Stimulated activated CD8-positive, alpha-beta memory T cell treated with anti-CD3 and anti-CD28 coated beads, Interleukin-4, amount 100 ng/mL, for 24 hours (primary cell): ENCODE measurements around the gene ADGB.
"Not testable (repeated sequence)": the region's sequence is repeated elsewhere in the genome, so short reads cannot be mapped to it uniquely, and the experiment has no call there.

ENCODE experiments used
- DNase-seq: peaks from one replicate; pipeline ENCODE4 v3.0.0-alpha.2; 2020; ENCODE audit warnings: low read depth

Gene ADGB

DNA sequence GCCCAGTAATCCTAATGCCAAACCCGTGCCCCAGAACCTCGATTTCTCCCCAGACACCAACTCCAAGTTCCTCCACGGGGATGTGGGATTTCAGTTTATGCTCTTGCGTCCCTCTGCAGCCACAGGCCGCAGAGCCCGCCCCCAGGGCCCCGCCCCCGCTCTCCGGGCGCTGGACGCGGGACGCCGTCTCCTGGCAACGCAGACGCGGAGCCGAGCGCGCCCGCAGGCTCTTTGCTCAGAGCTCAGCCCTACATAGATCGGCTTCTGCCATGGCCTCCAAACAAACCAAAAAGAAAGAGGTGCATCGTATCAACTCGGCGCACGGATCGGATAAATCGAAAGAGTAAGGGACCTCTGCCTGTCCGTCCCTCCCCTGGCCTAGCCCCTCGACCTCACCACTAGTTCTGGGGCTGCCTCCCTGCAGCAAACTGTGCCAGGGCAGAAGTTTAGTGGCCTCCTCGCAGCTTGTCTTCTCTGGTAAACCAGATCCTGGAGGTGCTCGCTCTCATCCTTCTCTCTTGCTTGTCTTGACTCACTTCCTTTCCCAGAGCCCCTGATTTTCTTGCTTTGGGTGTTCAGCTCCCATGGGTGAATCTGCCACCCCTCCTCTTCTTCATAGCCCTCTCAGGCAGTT lies at the start of gene ADGB:
Gene ADGB, plus strand, starts transcription at position 201 of the 634 bp plus-strand sequence. Its CDS starts 69 bp downstream, at position 270.
- DNase-seq, result no peak

DNA sequence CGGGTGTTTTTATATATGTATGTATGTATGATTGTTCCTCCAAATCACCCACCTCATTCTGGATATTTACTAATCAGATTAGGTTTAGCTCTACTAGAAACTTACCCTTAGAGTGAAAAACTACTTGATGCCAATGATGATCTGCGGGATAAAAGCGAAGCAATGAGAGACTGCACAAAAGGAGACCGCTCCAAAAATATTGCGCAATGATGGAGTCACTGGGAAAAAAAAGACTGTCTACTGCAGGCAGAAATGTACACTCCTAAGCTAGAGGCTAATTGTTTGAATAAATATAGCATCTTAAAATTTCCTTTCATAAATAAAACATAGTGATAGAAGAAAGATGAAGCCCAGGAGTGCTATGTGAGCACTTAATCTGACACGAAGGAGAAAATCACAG lies 47.9 kb upstream of the ADGB start:
- no peak for DNase-seq

DNA sequence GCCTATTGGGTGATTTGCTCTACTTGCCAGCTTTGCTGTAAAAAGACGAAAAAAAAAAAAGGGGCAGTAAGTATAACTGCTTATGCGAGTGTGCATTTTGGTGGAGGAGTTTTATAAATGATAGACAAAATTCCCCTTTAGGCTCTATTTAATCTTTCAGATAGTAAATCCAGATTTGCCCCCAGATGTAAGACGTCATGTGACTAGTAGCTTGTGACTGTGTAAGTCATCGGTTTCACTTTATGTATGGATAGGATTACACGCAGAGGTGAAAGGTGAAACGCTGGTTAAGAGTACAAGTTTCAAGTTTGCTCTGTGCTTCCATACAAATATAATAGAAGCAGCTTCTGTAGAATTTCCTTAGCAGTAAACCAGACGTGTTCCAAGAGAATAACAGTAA lies 47.2 kb upstream of the ADGB start:
- DNase-seq, result no peak

DNA sequence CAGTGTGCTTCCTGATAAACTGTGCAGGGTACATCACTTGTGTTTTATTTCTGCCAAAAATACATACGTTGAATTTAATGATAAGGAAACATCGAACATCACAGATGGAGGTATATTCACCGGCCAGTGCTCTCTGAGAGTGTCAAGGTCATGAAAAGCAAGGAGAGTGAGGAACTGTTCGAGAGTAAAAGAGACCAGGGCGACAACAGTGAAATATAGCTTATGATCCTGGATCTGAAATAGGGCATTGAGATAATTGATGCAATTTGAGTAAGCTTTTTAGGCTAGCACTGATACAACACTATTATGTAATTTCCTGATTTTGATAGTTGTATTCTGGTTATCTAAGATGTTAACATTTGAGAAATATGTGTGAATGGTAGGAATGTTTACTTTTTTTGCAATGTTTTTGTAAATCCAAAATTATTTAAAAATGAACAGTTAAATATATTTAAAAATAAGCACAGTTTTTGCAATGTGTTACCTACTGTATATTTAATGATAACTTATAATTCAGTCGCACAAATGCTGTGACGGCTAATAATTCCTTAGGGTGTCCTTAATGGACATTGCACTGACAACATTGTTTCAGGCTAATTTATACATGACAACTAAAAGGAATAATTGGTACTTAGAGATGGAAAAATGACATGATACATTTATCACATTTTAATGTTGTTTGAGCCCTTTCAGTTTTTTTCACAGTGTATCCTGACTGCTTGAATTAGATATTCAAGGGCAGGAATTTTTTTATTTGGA lies 45.2 kb upstream of the ADGB start:
- no peak for DNase-seq

DNA sequence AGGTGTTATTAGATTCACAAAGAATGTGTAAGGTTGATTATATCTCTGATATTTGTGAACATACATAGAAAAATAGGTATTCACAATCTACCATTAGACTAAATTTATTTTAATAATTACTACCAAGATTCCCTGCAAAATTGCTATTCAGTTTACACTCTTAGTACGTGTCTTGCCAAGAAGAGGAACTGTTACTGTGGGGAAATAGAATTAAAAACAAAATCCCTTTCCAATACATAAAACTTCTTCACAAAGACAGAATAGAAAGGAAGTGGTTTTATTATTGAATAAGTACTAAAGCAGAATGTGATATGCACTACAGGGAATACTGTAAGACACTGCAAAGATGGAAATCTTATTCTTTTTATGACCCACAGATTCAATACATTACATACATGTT lies 38.2 kb upstream of the ADGB start:
- no peak for DNase-seq

DNA sequence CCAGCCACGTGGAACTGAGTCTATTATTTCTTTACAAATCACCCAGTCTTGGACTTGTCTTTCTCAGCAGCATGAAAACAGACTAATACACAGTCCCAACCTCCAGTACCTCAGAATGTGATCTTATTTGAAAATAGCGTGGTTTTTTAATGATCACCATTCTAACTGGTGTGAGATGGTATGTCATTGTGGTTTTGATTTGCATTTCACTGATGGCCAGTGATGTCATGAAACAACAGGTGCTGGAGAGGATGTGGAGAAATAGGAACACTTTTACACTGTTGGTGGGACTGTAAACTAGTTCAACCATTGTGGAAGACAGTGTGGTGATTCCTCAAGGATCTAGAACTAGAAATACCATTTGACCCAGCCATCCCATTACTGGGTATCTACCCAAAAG lies 32.1 kb upstream of the ADGB start:
- not testable (repeated sequence) for DNase-seq

DNA sequence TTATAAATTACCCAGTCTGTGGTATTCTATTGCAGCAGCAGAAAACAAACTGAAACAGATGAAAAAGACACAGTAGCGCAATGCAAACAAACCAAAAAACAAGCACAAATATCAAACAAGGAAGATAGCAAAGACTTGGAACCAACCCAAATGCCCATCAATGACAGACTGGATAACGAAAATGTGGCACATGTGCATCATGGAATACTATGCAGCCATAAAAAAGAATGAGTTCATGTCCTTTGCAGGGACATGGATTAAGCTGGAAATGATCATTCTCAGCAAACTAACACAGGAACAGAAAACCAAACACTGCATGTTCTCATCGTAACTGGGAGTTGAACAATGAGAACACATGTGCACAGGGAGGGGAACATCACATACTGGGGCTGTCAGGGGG lies 30.2 kb upstream of the ADGB start:
- not testable (repeated sequence) for DNase-seq

DNA sequence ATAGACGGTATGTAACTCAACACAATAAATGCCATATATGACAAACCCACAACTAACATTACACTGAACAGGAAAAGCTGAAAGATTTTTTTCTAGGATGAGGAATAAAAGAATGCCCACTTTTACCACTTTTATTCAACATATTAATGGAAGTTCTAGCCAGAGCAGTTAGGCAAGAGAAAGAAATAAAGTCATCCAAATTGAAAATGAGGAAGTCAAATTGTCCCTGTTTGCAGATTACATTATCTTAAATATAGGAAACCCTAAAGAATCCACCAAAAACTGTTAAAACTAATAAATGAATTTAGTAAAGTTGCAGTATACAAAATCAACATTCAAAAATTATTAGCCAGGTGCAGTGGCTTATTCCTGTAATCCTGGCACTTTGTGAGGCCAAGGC lies 24.6 kb upstream of the ADGB start:
- DNase-seq, result no peak

DNA sequence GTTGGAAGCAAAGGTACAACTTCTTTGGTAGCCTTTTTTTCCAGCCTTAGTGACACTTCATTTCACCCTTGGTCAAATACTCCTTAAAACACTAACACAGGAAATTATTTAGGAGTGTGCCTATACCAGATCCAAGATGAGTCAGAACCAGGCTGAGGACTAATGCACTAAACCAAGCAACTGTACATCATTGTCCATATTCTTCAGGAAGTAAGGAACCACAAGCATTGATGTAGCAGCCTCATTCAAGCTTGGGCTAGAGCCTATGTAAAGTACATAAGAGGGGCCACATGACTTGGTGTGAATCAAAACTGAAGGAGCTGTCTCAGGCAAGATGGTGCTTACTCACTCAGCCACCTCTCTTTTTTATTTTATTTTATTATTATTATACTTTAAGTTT lies 20.7 kb upstream of the ADGB start:
- DNase-seq, result no peak

DNA sequence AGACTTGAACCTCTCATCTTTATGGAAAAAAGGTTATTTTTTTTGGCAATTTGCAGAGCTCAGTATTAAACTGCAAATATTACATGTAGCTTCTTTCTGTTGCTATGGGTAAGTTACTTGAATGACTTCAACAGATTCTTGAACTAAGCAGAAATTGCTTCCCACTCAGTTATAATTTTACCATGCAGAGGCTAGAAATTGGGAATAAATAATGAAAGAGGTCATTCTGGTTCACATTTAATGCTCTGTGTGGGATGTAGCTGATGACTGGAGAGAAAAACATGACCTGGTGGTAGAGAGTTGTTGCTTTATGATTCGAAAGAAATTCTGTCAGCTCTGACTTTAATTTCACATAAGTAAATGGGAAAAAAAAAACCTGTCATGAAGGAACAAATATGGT lies 16.8 kb upstream of the ADGB start:
- no peak for DNase-seq

DNA sequence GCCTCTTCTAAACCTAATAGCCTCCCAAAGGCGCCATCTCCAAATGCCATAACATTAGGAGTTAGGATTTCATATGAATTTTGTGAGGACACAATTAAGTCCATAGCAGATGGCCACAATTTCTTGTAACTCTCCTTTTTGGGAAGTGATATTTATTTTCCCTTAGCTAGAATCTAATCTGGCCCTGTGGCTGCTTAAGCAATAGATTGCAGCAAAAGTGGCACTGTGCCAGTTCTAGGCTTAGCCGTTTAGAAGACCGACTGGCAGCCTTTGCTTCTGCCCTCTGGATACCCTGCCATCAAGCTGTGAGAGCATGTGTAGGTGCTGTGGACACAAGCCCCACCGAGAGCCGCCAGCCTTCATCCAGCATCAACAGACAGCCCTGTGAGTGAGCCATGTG lies 15.9 kb upstream of the ADGB start:
- DNase-seq, result no peak

DNA sequence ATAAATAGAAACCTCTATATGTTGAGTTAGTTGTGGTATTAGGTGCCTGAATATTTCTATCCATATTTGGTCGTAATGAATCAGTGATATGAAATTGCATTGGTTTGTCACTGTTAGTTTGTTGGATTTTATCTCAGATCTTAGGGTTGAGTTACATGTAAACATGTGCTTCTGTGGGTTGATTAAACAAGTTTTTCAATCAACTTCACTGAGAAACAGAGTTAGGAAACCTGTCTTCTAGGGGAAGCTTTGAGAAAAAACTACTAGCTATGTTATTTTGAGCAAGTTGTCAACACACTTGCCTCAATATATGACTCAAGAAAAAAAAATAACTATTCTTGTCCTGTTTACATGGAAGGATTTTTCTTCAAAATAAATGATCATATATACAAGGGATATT lies 14.8 kb upstream of the ADGB start:
- DNase-seq, result no peak

DNA sequence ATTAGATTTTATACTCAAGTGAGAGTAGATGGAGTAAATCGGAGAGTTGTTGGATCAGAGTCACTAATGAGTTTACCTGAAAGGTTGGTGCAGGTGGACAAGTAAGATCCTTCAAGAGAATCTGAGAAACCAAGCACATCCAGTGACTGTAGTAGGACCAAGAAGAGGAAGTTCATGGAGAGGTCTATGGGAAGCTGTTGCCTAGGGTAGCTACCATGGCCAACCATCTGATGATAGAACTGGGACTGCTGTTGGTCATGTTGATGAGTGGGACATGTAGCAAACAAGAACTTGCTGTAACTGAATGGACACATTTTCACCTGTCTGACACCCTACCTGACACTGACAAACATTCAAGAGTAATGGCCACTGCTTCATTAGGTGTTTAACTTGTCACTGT lies 11.3 kb upstream of the ADGB start:
- DNase-seq, result no peak

DNA sequence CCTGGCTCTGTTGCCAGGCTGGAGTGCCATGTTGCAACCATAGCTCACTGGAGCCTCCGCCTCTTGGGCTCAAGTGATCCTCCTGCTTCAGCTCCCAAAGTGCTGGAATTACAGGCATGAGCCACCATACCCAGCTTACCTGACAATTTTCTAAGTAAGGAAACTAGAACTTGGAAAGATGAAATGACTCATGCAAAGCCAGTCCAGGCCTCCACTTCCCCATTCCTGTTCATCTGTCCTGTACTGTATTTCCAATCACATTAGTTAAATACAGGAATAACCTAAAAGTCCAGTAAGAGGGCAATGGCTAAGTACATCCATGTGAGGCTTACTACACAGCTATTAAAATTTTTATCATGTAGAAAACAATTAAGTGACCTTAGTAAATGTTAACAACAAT lies 8.3 kb upstream of the ADGB start:
- DNase-seq, result no peak

DNA sequence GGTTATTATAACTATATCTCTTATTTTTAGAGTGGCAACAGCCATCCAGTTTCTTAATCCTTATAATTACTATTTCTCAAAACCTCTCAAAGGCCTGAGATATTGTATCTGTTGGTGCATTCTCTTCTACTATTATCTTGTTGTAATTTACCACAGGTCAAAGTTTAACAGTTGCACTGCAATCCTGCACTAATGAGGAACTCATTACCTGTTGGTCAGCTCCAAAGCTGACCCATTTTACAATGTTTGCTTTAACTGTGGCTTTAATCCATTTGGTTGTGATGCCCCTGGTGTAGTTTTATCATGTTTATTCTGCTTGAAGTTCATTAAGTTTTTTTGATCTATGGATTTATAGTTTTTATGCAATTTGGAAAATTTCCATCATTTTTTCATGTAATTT lies 6.3 kb upstream of the ADGB start:
- DNase-seq, result no peak

DNA sequence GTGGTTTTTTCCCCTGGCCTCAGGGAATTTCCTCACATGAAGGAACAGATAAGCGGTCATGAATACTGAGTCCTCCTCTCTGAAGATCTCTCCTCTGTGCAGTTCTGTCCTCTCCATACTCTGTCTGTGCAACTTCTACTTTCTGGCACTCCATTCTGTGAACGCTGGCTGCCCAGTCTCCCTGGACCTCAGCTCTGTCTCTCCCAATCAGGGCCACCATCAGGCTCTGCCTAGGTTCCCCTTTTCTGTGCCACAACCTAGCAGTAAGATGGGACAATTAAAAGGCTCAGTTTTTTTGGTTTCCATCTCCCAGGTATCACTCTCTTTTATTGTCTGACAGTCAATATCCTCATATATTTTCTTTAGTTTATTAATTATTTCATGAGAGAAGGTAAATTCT lies 4.8 kb upstream of the ADGB start:
- DNase-seq, result no peak

DNA sequence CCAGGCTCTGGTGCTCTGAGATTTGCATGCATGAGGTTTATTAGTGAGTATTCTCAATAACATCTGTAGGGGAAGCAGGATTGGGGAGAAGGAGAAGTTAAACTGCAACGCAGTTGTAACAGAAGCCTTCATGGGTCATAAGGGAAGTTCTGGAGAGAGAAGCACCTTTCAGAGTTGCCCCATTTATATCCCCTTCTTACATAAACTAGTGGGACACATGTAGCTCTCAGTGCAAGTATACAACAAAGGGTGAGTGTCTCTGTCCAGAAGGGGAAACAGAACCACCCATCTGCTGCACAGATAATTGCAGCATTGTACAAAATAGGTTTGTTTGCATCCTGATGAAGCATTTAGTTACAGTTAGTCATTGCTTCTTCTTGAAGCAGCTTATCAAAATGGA lies 4.3 kb upstream of the ADGB start:
- no peak for DNase-seq

DNA sequence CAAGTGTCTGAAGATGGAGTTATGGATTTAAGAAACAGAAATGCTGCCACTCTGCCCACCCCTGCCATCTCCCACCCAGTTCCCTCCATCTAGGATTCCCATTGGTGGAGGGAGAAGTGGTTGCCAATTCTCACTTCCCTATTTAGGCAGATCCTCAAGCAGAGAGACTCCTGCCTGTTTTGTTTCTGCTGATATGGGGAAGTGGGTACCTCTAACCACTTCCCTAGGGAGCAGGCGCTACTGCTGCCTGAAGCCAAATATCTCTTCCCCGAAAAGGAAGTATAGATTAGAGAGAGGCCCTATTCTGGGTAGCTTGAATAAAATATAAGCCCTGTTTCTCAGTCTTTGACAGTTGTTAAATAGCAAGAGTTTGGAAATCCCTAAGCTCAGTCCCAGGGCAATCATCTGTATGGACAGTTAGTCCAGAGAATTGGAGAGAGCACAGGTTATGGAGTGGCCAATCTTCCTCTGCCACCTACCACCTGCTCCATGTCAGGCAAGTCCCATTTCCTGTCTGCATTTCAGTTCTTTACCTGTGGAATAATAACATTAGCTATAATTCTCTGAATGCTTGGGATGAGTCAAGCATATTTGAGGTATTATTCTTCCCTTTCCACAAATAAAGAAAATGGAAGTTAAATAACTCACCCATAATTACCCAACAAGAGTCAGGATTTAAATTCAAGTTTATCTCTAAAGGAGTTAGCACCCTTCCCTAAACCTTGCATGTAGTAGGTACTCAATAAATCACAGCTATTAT lies 2.6 kb upstream of the ADGB start:
- no peak for DNase-seq

DNA sequence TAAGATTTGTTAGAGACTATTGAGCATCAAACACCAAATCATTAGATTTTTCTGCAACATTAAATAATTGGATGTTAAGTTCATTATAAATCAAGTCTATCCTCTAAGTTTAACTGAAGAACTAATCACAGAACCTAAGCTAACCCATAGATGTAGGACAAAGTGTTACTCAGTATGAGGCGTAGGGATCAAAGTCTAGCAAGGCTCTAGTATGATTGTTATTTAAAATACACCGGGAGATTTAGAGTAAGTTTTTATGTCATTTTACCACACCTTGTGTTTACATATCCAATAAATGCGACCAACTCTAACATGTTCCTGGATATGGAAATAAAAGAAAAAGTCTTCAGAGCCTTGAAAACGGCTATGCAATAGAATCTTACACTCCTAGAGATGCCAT lies 2.6 kb downstream of the ADGB start:
- DNase-seq, result no peak

DNA sequence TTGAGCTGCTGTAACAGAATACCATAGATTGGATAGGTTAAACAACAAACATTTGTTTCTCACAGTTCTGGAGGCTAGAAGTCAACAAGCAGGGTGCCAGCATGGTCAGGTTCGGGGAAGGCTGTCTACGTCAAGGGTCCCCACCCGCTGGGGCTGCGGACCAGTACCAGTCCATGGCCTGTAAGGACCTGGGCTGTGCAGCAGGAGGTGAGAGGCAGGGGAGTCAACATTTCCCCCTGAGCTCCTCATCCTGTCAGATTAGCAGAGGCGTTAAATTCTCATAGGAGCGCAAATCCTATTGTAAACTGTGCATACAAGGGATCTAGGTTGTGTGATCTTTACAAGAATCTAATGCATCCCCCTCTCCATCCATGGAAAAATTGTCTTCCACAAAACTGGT lies 3.8 kb downstream of the ADGB start:
- no peak for DNase-seq

DNA sequence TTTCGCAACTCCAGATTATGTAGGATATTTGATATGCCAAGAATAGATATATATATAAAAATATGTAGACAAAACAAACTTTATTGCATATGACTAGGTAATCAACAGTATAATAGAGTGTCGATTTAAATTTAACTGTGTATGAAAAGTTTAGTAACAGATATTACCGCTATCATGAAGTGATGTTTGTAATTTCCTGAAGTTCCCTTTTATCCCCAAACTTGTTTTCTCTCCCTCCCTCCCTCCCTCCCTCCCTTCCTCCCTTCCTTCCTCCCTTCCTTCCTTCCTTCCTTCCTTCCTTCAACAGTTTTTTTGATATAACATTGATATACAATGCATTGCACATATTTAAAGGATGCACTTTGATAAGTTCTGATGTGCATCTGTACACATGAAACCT lies 15.2 kb downstream of the ADGB start:
- DNase-seq, result no peak

DNA sequence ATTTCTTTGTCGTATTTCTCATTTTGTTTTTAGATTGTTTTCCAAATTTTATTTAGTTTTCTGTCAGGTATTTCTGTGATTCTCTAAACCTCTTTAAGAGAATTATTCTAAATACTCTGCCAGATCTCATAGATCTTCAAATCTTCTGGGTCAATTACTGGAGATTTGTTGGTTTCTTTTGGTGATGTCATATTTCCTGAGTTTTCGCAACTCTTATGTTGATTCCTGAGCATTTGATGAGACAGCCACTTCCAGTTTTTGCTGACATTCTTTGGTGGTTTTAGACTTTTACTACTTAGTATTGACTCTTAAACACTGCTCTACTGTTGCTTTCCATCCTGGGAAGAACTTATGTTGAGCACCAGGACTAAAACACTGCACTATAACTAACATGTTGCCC lies 21.9 kb downstream of the ADGB start:
- no peak for DNase-seq

DNA sequence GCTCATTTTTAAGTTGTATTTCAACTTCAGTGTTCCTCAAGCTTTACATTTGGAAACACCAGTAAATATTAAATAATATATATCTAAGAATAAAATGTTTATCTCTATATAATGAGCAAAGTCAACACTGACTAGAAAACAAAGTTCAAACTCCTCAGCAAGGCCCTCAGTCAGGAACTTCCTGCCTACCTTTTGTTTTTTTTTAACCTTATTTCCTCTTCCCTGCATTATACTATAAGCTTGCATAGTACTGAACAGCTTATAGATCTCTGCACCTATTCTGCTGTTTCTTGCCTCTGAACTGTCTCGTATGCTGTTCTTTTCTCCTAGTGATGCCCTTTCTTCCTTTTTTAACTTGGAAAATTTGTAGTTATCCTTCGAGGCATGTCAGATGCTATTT lies 29.6 kb downstream of the ADGB start:
- no peak for DNase-seq
